HepG2 (cell line): Measurements from ENCODE around the gene WDR81. TPM values are rescaled to one million over a fixed set of nuclear protein-coding genes. Genes with fewer than 3 reads are reported as not detected.
A peak's percentile ranks its signal among the peaks of the same experiment; 100 is the strongest.

ENCODE experiments used
- CC2D1A ChIP-seq: sonication (generic); formaldehyde crosslinking; IDR thresholded peaks from 2 replicates; pipeline ENCODE4 v1.8.1; 2023; ENCODE audit warnings: mild to moderate bottlenecking, missing genetic modification reagents
- CENPX ChIP-seq: sonication (generic); formaldehyde crosslinking; IDR thresholded peaks from 2 replicates; pipeline ENCODE4 v1.9.0; 2021; ENCODE audit warnings: mild to moderate bottlenecking, missing genetic modification reagents, moderate library complexity
- FIP1L1 ChIP-seq: fragments of 200-400 bp; formaldehyde crosslinking; IDR thresholded peaks from 2 replicates; pipeline ENCODE4 v1.6.1; 2018; ENCODE audit warnings: low read depth, mild to moderate bottlenecking, low read length, moderate library complexity, borderline replicate concordance; ENCODE audit not compliant: insufficient read depth
- HNRNPUL1 ChIP-seq: fragments of 200-400 bp; formaldehyde crosslinking; IDR thresholded peaks from 2 replicates; pipeline ENCODE4 v1.6.1; 2017; ENCODE audit warnings: low read depth, mild to moderate bottlenecking, low read length, moderate library complexity
- MED13 ChIP-seq: sonication (generic); formaldehyde crosslinking; IDR thresholded peaks from 2 replicates; pipeline ENCODE4 v1.5.0; 2020; ENCODE audit warnings: missing genetic modification reagents
- NCOA1 ChIP-seq: sonication (generic); formaldehyde crosslinking; IDR thresholded peaks from 2 replicates; pipeline ENCODE4 v1.9.0; 2021; ENCODE audit warnings: missing genetic modification reagents
- PAXIP1 ChIP-seq: sonication (generic); formaldehyde crosslinking; conservative IDR thresholded peaks from 2 replicates; pipeline ENCODE4 v1.4.0; 2020; ENCODE audit warnings: mild to moderate bottlenecking, missing genetic modification reagents, moderate library complexity
- RAD51 ChIP-seq: fragments of 450-650 bp; IDR thresholded peaks from 2 replicates; pipeline ENCODE4 v1.6.1; 2016; ENCODE audit warnings: borderline replicate concordance
- RARA ChIP-seq: IDR thresholded peaks from 2 replicates; pipeline ENCODE4 v1.6.1; 2016; ENCODE audit warnings: missing genetic modification reagents, missing compliant biosample characterization
- REL ChIP-seq: sonication (generic); formaldehyde crosslinking; conservative IDR thresholded peaks from 2 replicates; pipeline ENCODE4 v1.8.0; 2022; ENCODE audit warnings: mild to moderate bottlenecking, missing genetic modification reagents, moderate library complexity
- RXRB ChIP-seq: IDR thresholded peaks from 2 replicates; pipeline ENCODE4 v1.6.1; 2016; ENCODE audit warnings: borderline replicate concordance, missing genetic modification reagents, missing compliant biosample characterization
- SOX6 ChIP-seq, 2 experiments: fragments of 450-650 bp in 1 of 2; sonication (generic) in 1 of 2; formaldehyde crosslinking in 1 of 2; IDR thresholded peaks; 2 replicates each; pipeline versions ENCODE4 v1.4.0 to v1.6.1; 2017 to 2020; ENCODE audit warnings: antibody characterized with exemption in 1 of 2, mild to moderate bottlenecking in 1 of 2, missing genetic modification reagents in 1 of 2
- SP4 ChIP-seq: sonication (generic); formaldehyde crosslinking; IDR thresholded peaks from 2 replicates; pipeline ENCODE4 v1.8.1; 2023; ENCODE audit warnings: mild to moderate bottlenecking, missing genetic modification reagents
- SRSF9 ChIP-seq: fragments of 200-400 bp; formaldehyde crosslinking; IDR thresholded peaks from 2 replicates; pipeline ENCODE4 v1.6.1; 2018; ENCODE audit warnings: borderline replicate concordance, mild to moderate bottlenecking, low read depth, low read length; ENCODE audit not compliant: insufficient read depth, poor library complexity, severe bottlenecking
- TIGD3 ChIP-seq: sonication (generic); formaldehyde crosslinking; IDR thresholded peaks from 2 replicates; pipeline ENCODE4 v1.5.1; 2020; ENCODE audit warnings: mild to moderate bottlenecking, missing genetic modification reagents, borderline replicate concordance
- ZNF414 ChIP-seq: sonication (generic); formaldehyde crosslinking; IDR thresholded peaks from 2 replicates; pipeline ENCODE4 v1.5.0; 2020; ENCODE audit warnings: missing genetic modification reagents
- ZNF432 ChIP-seq: sonication (generic); formaldehyde crosslinking; IDR thresholded peaks from 2 replicates; pipeline ENCODE4 v1.5.0; 2020; ENCODE audit warnings: missing genetic modification reagents, mild to moderate bottlenecking, borderline replicate concordance
- ZNF552 ChIP-seq: sonication (generic); formaldehyde crosslinking; IDR thresholded peaks from 2 replicates; pipeline ENCODE4 v1.9.0; 2022; ENCODE audit warnings: missing genetic modification reagents, mild to moderate bottlenecking, borderline replicate concordance
- ZNF629 ChIP-seq: sonication (generic); formaldehyde crosslinking; conservative IDR thresholded peaks from 2 replicates; pipeline ENCODE4 v1.5.0; 2020; ENCODE audit warnings: missing genetic modification reagents
- ZNF703 ChIP-seq: sonication (generic); formaldehyde crosslinking; IDR thresholded peaks from 2 replicates; pipeline ENCODE4 v1.5.1; 2020; ENCODE audit warnings: missing genetic modification reagents, mild to moderate bottlenecking, moderate library complexity, borderline replicate concordance
- ZNF75D ChIP-seq: sonication (generic); formaldehyde crosslinking; IDR thresholded peaks from 2 replicates; pipeline ENCODE4 v1.8.1; 2023; ENCODE audit warnings: missing genetic modification reagents, mild to moderate bottlenecking, borderline replicate concordance
- ZNF761 ChIP-seq: sonication (generic); formaldehyde crosslinking; conservative IDR thresholded peaks from 2 replicates; pipeline ENCODE4 v1.4.0; 2020; ENCODE audit warnings: mild to moderate bottlenecking, missing genetic modification reagents
- ZNF883 ChIP-seq: sonication (generic); formaldehyde crosslinking; IDR thresholded peaks from 2 replicates; pipeline ENCODE4 v1.5.1; 2020; ENCODE audit warnings: mild to moderate bottlenecking, missing genetic modification reagents; ENCODE audit errors: not compliant biosample characterization
- polyA plus RNA-seq, 8 experiments: library from polyadenylated mRNA; depleted of rRNA in 3 of 8; stranded (reverse) in 7 of 8; unstranded in 1 of 8; fragments of >200 nt; fragmentation: Illumina TruSeq in 4 of 8; extraction: Trizol in 4 of 8; gene quantifications; 2 replicates each; pipeline versions ENCODE4 v1.2.1 to v1.2.3, GENCODE V29; 2011 to 2016; ENCODE audit warnings: low read depth in 4 of 8, missing spikeins in 1 of 8, mixed read lengths in 1 of 8; ENCODE audit not compliant: insufficient read depth in 1 of 8
- total RNA-seq, 5 experiments: library from RNA; depleted of rRNA; stranded (reverse); fragments of >200 nt; fragmentation: Illumina TruSeq; extraction: Trizol; gene quantifications; 2 replicates each; pipeline ENCODE4 v1.2.3, GENCODE V29; 2016; ENCODE audit warnings: low read depth in 1 of 5

Gene WDR81
- total and polyA plus RNA-seq, 2 of the 13 experiments (the other 11 are each of a cell fraction or from before 2014, with no cell fraction given): 9.1 to 16.7 TPM

GRCh38 chr17:1762901-1763898 is 38.7 kb downstream of the WDR81 start (continued):
- peak; percentile 94 for TF ChIP-seq RARA (CRISPR knock-in tag)
- TF ChIP-seq ZNF432: no peak
- peak; percentile 68 for TF ChIP-seq SP4 (CRISPR knock-in tag)
- 0 out of 2 replicates have a peak, but pooled peaks have one; percentile 12 for TF ChIP-seq ZNF552
- TF ChIP-seq PAXIP1 (CRISPR knock-in tag): peak; percentile 89
- 0 out of 2 replicates have a peak, but pooled peaks have one; percentile 33 for TF ChIP-seq REL (CRISPR knock-in tag)
- TF ChIP-seq ZNF629 (CRISPR knock-in tag): peak; percentile 52; the same call in 1 of the 2 replicates
- TF ChIP-seq MED13 (CRISPR knock-in tag): peak; percentile 59
- TF ChIP-seq SOX6 (IDR thresholded peaks at IDR 0.05): no peak
- peak; percentile 98 for TF ChIP-seq SOX6 (CRISPR knock-in tag; IDR thresholded peaks at IDR 0.05)
- no peak for TF ChIP-seq TIGD3 (CRISPR knock-in tag)
- TF ChIP-seq ZNF75D: no peak
- TF ChIP-seq RXRB: peak; percentile 92
- TF ChIP-seq CC2D1A: 0 out of 2 replicates have a peak, but pooled peaks have one; percentile 37
- no peak for TF ChIP-seq SRSF9
- TF ChIP-seq FIP1L1: no peak
- 0 out of 2 replicates have a peak, but pooled peaks have one; percentile 45 for TF ChIP-seq ZNF703 (CRISPR knock-in tag)
- TF ChIP-seq ZNF414 (CRISPR knock-in tag): peak; percentile 20; the same call in 1 of the 2 replicates
- no peak for TF ChIP-seq HNRNPUL1
- no peak for TF ChIP-seq ZNF883 (CRISPR knock-in tag)
- no peak for TF ChIP-seq ZNF761
- no peak for TF ChIP-seq RAD51
- TF ChIP-seq NCOA1 (CRISPR knock-in tag): peak; percentile 79; the same call in 1 of the 2 replicates
- TF ChIP-seq CENPX (CRISPR knock-in tag): no peak
